ENCODE results near the gene RNASE7. TPM values are rescaled to one million over a fixed set of nuclear protein-coding genes. Genes with fewer than 3 reads are reported as not detected.
"Not testable (repeated sequence)": the region's sequence is repeated elsewhere in the genome, so short reads cannot be mapped to it uniquely, and the experiment has no call there.

Gene RNASE7
- total RNA-seq, 2 experiments from 2014 or later: not detected

GRCh38 chr14:21039585-21040369 is 2.4 kb upstream of the RNASE7 start:
- TF ChIP-seq CTCF (conservative IDR thresholded peaks at IDR 0.05; ENCODE audit: low read length) (peak; percentile 76), EZH2phosphoT487 (IDR thresholded peaks at IDR 0.05; ENCODE audit: borderline replicate concordance, low read depth, low read length) (no peak)
- Histone ChIP-seq H3K9me3 (ENCODE audit: low read length) (no peaks in the 10 kb centered on the region), H3K27ac (ENCODE audit: low read depth, low read length, poor library complexity, severe bottlenecking) (no peak overlapping the region), H2AFZ (ENCODE audit: low read length) (peak overlapping the region; percentile 57; the same call in 1 of the 2 replicates), H3K36me3 (ENCODE audit: insufficient read depth, low read length) (no peaks in the 10 kb centered on the region), H3K4me3 (ENCODE audit: low read depth, low read length, poor library complexity, severe bottlenecking) (no peak overlapping the region), H3K4me2 (ENCODE audit: low read length) (no peak overlapping the region), H3K79me2 (ENCODE audit: insufficient read depth, low read depth, low read length) (no peaks in the 10 kb centered on the region), H3K9me2 (ENCODE audit: insufficient read depth, low read length) (no peaks in the 10 kb centered on the region), H3K4me1 (ENCODE audit: insufficient read depth, low read length, poor library complexity, severe bottlenecking) (no peaks in the 10 kb centered on the region), H4K20me1 (ENCODE audit: insufficient read depth, low read length) (no peaks in the 10 kb centered on the region)
- ChIA-PET CTCF (ENCODE audit: unreplicated experiment) (interaction anchor here (0.6 to 1.0 kb wide), 2 partner anchors 25 to 68 kb away, joined by 3 read pairs; no protein-coding TSS in a partner anchor), POLR2A (interaction anchor here (0.6 to 1.7 kb wide), 4 partner anchors 26 to 35 kb away, joined by 3 to 4 read pairs (median 4); no protein-coding TSS in a partner anchor)
- DNase-seq (ENCODE audit: low spot score): peak; percentile 47
- intact Hi-C loops (cut with micrococcal nuclease; ENCODE audit: unreplicated experiment): loop anchor here (2.0 kb wide), 2 partner anchors 25 to 69 kb away; no protein-coding TSS in a partner anchor
- BruUV-seq (replicated peaks): no TSS peak

- Histone ChIP-seq H3K36me3 (ENCODE audit: insufficient read depth, low read length) (no peaks in the 10 kb centered on the region), H3K9me3 (ENCODE audit: low read length) (no peaks in the 10 kb centered on the region), H2AFZ (ENCODE audit: low read length) (no peak overlapping the region), H3K79me2 (ENCODE audit: insufficient read depth, low read depth, low read length) (no peaks in the 10 kb centered on the region), H4K20me1 (ENCODE audit: insufficient read depth, low read length) (no peaks in the 10 kb centered on the region), H3K27ac (ENCODE audit: low read depth, low read length, poor library complexity, severe bottlenecking) (no peak overlapping the region), H3K9me2 (ENCODE audit: insufficient read depth, low read length) (no peaks in the 10 kb centered on the region), H3K4me1 (ENCODE audit: insufficient read depth, low read length, poor library complexity, severe bottlenecking) (no peaks in the 10 kb centered on the region), H3K4me3 (ENCODE audit: low read depth, low read length, poor library complexity, severe bottlenecking) (no peak overlapping the region), H3K4me2 (ENCODE audit: low read length) (no peak overlapping the region)
- ChIA-PET POLR2A (interaction anchor here (0.7 to 1.7 kb wide), 3 partner anchors 26 to 36 kb away, joined by 3 to 4 read pairs (median 4); no protein-coding TSS in a partner anchor), CTCF (ENCODE audit: unreplicated experiment) (interaction anchor here (1.0 kb wide), 1 partner anchor 25 kb away, joined by 3 read pairs; no protein-coding TSS in a partner anchor)
- no peak for TF ChIP-seq EZH2phosphoT487 (IDR thresholded peaks at IDR 0.05; ENCODE audit: borderline replicate concordance, low read depth, low read length)
- TF ChIP-seq CTCF (conservative IDR thresholded peaks at IDR 0.05; ENCODE audit: low read length): peak; percentile 29; the same call in 1 of the 2 replicates
- no TSS peak for BruUV-seq (replicated peaks)
- intact Hi-C loops (cut with micrococcal nuclease; ENCODE audit: unreplicated experiment): loop anchor here (2.0 kb wide), 2 partner anchors 26 to 70 kb away; no protein-coding TSS in a partner anchor
- DNase-seq (ENCODE audit: low spot score): no peak
These were observed 1.7 kb upstream of the RNASE7 start for GRCh38 chr14:21040370-21040925.

GRCh38 chr14:21040941-21041340 is 1.2 kb upstream of the RNASE7 start:
- H3K27ac ChIP-seq (ENCODE audit: low read depth, low read length, poor library complexity, severe bottlenecking); H3K79me2 ChIP-seq (ENCODE audit: insufficient read depth, low read depth, low read length); H3K36me3 ChIP-seq (ENCODE audit: insufficient read depth, low read length); H4K20me1 ChIP-seq (ENCODE audit: insufficient read depth, low read length); H3K4me2 ChIP-seq (ENCODE audit: low read length); POLR2A ChIA-PET; H2AFZ ChIP-seq (ENCODE audit: low read length); H3K9me3 ChIP-seq (ENCODE audit: low read length); DNase-seq (ENCODE audit: low spot score); BruUV-seq (replicated peaks); H3K4me1 ChIP-seq (ENCODE audit: insufficient read depth, low read length, poor library complexity, severe bottlenecking); H3K4me3 ChIP-seq (ENCODE audit: low read depth, low read length, poor library complexity, severe bottlenecking); H3K9me2 ChIP-seq (ENCODE audit: insufficient read depth, low read length): not testable (repeated sequence)
- intact Hi-C loops (cut with micrococcal nuclease; ENCODE audit: unreplicated experiment): loop anchor here (2.0 kb wide), 2 partner anchors 26 to 70 kb away; no protein-coding TSS in a partner anchor
- CTCF ChIA-PET (ENCODE audit: unreplicated experiment): interaction anchor here (1.0 kb wide), 1 partner anchor 26 kb away, joined by 3 read pairs; no protein-coding TSS in a partner anchor

Data from OCI-LY7 (cell line).